ENCODE results near the gene CDC73. TPM values are rescaled to one million over a fixed set of nuclear protein-coding genes. Genes with fewer than 3 reads are reported as not detected.

CDC73 gene
- total RNA-seq, 1 experiment from 2014 or later = 78.2 TPM

- no peaks in the 10 kb centered on the region for H3K9me3 ChIP-seq (ENCODE audit: control insufficient read depth, insufficient read depth, low read depth, low read length)
- in situ Hi-C loops (cut with HindIII; ENCODE audit: low pct_unique_long_range_greater_than_20kb, low sequenced_read_pairs) (no loop called here), intact Hi-C loops (cut with micrococcal nuclease; ENCODE audit: unreplicated experiment) (no loop called here)
- POLR2A ChIA-PET = no interaction called here
- no peaks in the 10 kb centered on the region for H3K36me3 ChIP-seq (ENCODE audit: control insufficient read depth, insufficient read depth, low read length)
- CTCF ChIA-PET = no interaction called here
- TF ChIP-seq POLR2AphosphoS5 (IDR thresholded peaks at IDR 0.05; ENCODE audit: low read depth, low read length) (no peak), SIN3A (IDR thresholded peaks at IDR 0.05; ENCODE audit: borderline replicate concordance, insufficient read depth, low read depth, low read length) (no peak), TCF7L2 (IDR thresholded peaks at IDR 0.05; ENCODE audit: low read depth, low read length) (no peak), CTCF (IDR thresholded peaks at IDR 0.05) (no peak)
- TF ChIP-seq, protein P1, sequence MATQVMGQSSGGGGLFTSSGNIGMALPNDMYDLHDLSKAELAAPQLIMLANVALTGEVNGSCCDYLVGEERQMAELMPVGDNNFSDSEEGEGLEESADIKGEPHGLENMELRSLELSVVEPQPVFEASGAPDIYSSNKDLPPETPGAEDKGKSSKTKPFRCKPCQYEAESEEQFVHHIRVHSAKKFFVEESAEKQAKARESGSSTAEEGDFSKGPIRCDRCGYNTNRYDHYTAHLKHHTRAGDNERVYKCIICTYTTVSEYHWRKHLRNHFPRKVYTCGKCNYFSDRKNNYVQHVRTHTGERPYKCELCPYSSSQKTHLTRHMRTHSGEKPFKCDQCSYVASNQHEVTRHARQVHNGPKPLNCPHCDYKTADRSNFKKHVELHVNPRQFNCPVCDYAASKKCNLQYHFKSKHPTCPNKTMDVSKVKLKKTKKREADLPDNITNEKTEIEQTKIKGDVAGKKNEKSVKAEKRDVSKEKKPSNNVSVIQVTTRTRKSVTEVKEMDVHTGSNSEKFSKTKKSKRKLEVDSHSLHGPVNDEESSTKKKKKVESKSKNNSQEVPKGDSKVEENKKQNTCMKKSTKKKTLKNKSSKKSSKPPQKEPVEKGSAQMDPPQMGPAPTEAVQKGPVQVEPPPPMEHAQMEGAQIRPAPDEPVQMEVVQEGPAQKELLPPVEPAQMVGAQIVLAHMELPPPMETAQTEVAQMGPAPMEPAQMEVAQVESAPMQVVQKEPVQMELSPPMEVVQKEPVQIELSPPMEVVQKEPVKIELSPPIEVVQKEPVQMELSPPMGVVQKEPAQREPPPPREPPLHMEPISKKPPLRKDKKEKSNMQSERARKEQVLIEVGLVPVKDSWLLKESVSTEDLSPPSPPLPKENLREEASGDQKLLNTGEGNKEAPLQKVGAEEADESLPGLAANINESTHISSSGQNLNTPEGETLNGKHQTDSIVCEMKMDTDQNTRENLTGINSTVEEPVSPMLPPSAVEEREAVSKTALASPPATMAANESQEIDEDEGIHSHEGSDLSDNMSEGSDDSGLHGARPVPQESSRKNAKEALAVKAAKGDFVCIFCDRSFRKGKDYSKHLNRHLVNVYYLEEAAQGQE (IDR thresholded peaks at IDR 0.05; ENCODE audit: insufficient read depth in 1 of 2, low read depth in 2 of 2, low read length in 1 of 2) = no peak
- H3K4me1 ChIP-seq (ENCODE audit: control insufficient read depth, insufficient read depth, low read length) = no peaks in the 10 kb centered on the region
- H3K27me3 ChIP-seq (ENCODE audit: control insufficient read depth, insufficient read depth, low read length) = no peaks in the 10 kb centered on the region
- H3K4me3 ChIP-seq (ENCODE audit: low read depth in 2 of 2, low read length in 2 of 2) = no peak overlapping the region
- H3K27ac ChIP-seq (ENCODE audit: low read length) = no peak overlapping the region
- no TSS peak for BruUV-seq (replicated peaks)
- no peak for DNase-seq (ENCODE audit: low read depth, low spot score)
- no peak for ATAC-seq
These were observed 179.9 kb downstream of the CDC73 start for GRCh38 chr1:193301746-193302145.

DNA sequence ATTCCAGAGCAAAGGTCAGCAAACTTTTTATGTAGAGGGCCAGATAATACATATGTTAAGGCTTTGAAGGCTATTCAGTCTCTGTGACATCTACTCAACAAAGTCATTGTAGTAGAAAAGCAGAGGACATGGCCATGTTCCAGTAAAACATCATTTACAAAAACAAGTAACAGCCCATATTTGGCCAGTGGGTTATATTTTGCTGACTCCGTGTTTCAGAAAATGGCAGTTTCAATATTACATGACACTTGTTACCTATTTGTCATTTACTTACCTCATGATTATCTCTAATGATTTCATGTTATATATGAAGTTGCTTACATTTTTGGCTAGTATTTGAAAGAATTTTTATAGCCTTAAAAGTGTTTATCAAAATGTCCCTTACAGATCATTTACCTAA, 182.0 kb downstream of the CDC73 start:
- no peaks in the 10 kb centered on the region for H3K9me3 ChIP-seq (ENCODE audit: control insufficient read depth, insufficient read depth, low read depth, low read length)
- DNase-seq (ENCODE audit: low read depth, low spot score) = no peak
- H3K27me3 ChIP-seq (ENCODE audit: control insufficient read depth, insufficient read depth, low read length) = no peaks in the 10 kb centered on the region
- intact Hi-C loops (cut with micrococcal nuclease; ENCODE audit: unreplicated experiment) = no loop called here
- in situ Hi-C loops (cut with HindIII; ENCODE audit: low pct_unique_long_range_greater_than_20kb, low sequenced_read_pairs) = no loop called here
- ChIA-PET POLR2A (no interaction called here), CTCF (no interaction called here)
- no peak for ATAC-seq
- H3K36me3 ChIP-seq (ENCODE audit: control insufficient read depth, insufficient read depth, low read length) = no peaks in the 10 kb centered on the region
- BruUV-seq (replicated peaks) = no TSS peak
- H3K27ac ChIP-seq (ENCODE audit: low read length) = no peak overlapping the region
- H3K4me1 ChIP-seq (ENCODE audit: control insufficient read depth, insufficient read depth, low read length) = no peaks in the 10 kb centered on the region
- no peak overlapping the region for H3K4me3 ChIP-seq (ENCODE audit: low read depth in 2 of 2, low read length in 2 of 2)
- TF ChIP-seq TCF7L2 (IDR thresholded peaks at IDR 0.05; ENCODE audit: low read depth, low read length) (no peak), POLR2AphosphoS5 (IDR thresholded peaks at IDR 0.05; ENCODE audit: low read depth, low read length) (no peak), SIN3A (IDR thresholded peaks at IDR 0.05; ENCODE audit: borderline replicate concordance, insufficient read depth, low read depth, low read length) (no peak), CTCF (IDR thresholded peaks at IDR 0.05) (no peak)
- TF ChIP-seq, protein P1 (IDR thresholded peaks at IDR 0.05; ENCODE audit: insufficient read depth in 1 of 2, low read depth in 2 of 2, low read length in 1 of 2) = no peak

Small RNAs within 50 kb of the gene (microRNA-seq; reads per million reads assigned to microRNA genes)
- not detected for gene MIR1278 (ENCODE audit: unreplicated experiment)

Other genes starting within 250 kb of the CDC73 start
- gene UCHL5, start 62.7 kb upstream of the CDC73 start, total RNA-seq (2021; ENCODE audit: unreplicated experiment) = 42.6 TPM
- 74.8 TPM for gene RO60, start 62.4 kb upstream of the CDC73 start, total RNA-seq (2021; ENCODE audit: unreplicated experiment)
- gene GLRX2, start 16.6 kb upstream of the CDC73 start, total RNA-seq (2021; ENCODE audit: unreplicated experiment) = 40.1 TPM
- gene B3GALT2, start 64.6 kb downstream of the CDC73 start, total RNA-seq (2021; ENCODE audit: unreplicated experiment) = 0.08 TPM